Epithelial cell of proximal tubule (primary cell): Measurements from ENCODE around the gene VAMP4. TPM values are rescaled to one million over a fixed set of nuclear protein-coding genes. Genes with fewer than 3 reads are reported as not detected.
A peak's percentile ranks its signal among the peaks of the same experiment; 100 is the strongest.

Source experiments
- DNase-seq: peaks from one replicate; pipeline ENCODE4 v3.0.0-alpha.2; 2011; ENCODE audit warnings: low read depth
- H3K4me3 ChIP-seq: 2 replicates; pipeline ENCODE4 v1.5.1; 2011; ENCODE audit warnings: low read depth, mild to moderate bottlenecking, low read length
- total RNA-seq: library from RNA; depleted of rRNA; stranded (reverse); fragments of >200 nt; gene quantifications from 2 replicates; pipeline ENCODE4 v1.2.3, GENCODE V29; 2015
- TF ChIP-seq, protein P1 (sequence below): conservative IDR thresholded peaks from 2 replicates; pipeline ENCODE4 v1.5.1; 2012; ENCODE audit warnings: low read depth, mild to moderate bottlenecking, low read length

Gene VAMP4
- total RNA-seq, 1 donor from 2014 or later: 5.8 TPM

DNA sequence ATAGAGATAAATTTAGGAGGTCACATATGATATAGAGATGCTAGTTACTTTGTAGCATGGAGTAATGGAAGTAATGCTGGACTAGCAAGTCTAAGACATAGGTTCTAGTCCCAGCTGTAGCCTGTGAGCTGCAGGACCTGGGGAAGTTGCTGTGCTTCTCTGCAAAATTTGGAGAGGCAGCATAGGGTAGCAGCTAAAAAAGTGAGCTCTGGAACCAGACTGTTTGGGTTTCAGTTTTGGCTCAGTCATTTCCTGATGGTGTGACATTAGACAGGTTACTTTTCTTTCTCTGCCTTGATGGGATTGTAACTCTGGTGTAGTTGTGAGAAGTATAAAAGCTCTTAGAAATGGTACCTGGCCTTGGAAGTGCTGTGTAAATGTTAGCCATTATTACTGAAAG, 42.9 kb upstream of the VAMP4 start:
- no peak overlapping the region for H3K4me3 ChIP-seq
- no peak for DNase-seq
- TF ChIP-seq, protein P1, sequence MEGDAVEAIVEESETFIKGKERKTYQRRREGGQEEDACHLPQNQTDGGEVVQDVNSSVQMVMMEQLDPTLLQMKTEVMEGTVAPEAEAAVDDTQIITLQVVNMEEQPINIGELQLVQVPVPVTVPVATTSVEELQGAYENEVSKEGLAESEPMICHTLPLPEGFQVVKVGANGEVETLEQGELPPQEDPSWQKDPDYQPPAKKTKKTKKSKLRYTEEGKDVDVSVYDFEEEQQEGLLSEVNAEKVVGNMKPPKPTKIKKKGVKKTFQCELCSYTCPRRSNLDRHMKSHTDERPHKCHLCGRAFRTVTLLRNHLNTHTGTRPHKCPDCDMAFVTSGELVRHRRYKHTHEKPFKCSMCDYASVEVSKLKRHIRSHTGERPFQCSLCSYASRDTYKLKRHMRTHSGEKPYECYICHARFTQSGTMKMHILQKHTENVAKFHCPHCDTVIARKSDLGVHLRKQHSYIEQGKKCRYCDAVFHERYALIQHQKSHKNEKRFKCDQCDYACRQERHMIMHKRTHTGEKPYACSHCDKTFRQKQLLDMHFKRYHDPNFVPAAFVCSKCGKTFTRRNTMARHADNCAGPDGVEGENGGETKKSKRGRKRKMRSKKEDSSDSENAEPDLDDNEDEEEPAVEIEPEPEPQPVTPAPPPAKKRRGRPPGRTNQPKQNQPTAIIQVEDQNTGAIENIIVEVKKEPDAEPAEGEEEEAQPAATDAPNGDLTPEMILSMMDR: no peak

DNA sequence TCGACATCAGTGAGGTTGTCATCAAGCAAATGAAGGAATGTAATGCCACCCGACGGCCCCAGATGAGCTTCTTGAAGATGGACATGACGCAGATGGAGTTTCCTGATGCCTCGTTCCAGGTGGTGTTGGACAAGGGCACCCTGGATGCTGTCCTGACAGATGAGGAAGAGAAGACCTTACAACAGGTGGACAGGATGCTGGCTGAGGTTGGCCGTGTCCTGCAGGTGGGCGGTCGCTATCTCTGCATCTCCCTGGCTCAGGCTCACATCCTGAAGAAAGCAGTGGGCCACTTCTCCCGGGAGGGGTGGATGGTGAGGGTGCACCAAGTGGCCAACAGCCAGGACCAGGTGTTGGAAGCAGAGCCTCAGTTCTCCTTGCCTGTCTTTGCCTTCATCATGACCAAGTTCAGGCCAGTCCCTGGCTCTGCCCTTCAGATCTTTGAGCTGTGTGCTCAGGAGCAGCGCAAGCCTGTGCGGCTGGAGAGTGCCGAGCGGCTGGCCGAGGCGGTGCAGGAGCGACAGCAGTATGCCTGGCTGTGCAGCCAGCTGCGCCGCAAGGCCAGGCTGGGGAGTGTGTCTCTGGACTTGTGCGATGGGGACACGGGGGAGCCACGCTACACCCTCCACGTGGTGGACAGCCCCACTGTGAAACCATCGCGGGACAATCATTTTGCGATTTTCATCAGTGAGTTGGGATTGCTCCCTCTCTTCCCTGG, 42.1 kb upstream of the VAMP4 start:
- TF ChIP-seq, protein P1: no peak
- no peak overlapping the region for H3K4me3 ChIP-seq
- no peak for DNase-seq

DNA sequence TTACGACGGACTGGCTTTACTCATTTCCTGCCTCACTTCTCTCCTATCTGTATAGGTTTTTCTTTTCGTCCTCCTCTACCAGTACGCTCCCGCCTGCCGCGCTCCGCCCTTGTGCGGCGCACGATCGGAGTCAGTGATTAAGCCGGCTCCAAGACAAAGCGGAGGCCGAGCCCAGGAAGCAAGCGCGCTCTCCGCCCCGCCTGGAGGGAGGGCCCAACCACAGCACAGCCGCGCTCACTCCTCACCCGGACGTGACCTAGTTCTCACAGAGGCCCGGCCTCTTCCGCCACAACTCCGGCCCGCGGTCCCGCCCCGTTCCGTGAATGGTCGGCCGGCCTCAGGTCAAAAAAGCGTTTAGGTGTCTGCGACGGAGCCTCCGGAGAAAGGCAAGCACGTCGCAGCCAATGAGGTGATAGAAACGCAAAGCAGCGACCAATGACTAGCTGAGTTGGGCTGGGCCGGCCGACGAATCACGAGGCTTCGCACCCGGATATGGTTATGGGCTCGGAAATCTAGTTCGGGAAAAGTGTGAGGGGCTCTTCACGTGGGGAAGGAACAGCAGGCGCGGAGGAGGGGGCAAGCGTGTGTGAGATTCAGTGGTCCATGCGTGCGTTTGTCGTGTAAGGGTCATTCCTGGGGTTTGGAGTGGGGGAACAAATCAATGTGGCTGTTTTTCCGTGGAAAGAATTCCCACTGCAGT, 39.5 kb upstream of the VAMP4 start, which contains the start of gene METTL13:
METTL13 (plus strand) TSS at position 485 of the 700 bp plus-strand sequence. CDS start 308 bp downstream, outside the sequence.
- DNase-seq: peak; percentile 87
- H3K4me3 ChIP-seq: peak within 1 kb of the TSS; percentile 84
- TF ChIP-seq, protein P1: no peak

DNA sequence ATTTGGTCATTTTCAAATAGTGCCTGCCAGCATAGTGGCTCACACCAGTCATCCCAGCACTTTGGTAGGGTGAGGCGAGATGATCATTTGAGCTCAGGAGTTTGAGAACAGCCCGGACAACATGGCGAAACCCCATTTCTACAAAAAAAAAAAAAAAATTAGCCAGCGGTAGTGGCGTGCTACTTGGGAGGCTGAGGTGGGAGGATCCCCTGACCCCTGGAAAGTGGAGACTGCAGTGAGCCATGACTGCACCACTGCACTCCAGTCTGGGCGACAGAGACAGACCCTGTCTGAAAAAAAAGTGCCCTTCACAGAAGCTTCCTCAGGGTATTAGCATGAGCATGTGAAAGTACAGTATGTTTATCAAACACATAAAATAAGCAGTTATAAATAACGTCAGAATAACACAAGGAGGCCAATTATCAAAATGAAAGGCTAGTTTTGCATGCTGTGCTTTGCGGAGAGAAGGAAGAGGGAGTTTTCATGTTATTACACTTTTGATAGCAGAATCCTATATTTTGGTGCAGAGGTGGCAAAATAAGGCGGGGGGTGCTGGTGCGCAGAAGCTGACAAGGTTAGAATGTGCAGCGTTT, 38.8 kb upstream of the VAMP4 start:
- TF ChIP-seq, protein P1: no peak
- peak overlapping the region; percentile 53 for H3K4me3 ChIP-seq
- no peak for DNase-seq

DNA sequence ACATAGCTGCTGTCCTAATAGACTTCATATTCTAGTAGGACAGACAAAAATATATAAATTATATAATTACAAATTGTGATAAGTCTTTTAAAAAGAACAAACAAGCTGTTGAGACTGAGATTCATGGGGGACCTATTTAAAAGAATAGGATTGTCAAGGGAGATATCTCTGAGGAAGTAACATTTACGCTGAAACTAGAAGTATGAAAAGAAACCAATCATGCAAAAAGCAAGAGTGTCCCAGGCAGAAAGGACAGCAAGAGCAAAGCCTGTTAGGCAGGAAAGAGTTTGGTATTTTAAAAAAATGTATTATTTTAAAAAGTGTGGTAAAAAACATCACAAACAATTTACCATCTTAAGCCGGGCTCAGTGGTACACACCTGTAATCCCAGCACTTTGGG, 30.4 kb upstream of the VAMP4 start:
- no peak for DNase-seq
- no peak overlapping the region for H3K4me3 ChIP-seq
- TF ChIP-seq, protein P1: no peak

DNA sequence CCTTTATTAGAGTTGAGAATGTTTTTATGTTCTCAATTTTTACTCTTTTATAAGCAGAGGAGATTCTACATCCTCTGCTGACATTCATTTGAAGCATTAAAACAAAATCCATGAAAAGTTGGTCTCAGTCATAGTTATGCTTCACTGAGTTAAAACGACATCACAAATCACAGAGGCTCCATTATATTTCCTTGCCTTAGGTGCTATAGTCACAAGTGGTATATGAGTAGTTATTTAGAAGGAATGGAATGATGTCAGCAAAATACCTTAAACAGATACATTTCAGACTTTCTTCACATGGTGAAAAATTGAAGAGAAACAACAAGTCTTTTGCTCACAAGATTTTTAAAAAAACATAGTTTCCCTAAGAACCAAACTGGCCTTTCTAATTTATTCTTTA, 27.9 kb upstream of the VAMP4 start:
- no peak overlapping the region for H3K4me3 ChIP-seq
- TF ChIP-seq, protein P1: no peak
- DNase-seq: no peak
